Vagina (tissue), 2 donors: ENCODE measurements around the gene SYT12.

Experiments used
- POLR2A ChIP-seq, 2 donors: fragments of 450-650 bp; IDR thresholded peaks; one replicate each; pipeline ENCODE4 v1.6.1; 2017; ENCODE audit warnings: antibody characterized with exemption in 2 of 2, mild to moderate bottlenecking in 2 of 2, moderate library complexity in 2 of 2
- POLR2AphosphoS5 ChIP-seq, 2 donors: sonication (generic); formaldehyde crosslinking; IDR thresholded peaks; one replicate each; pipeline ENCODE4 v1.9.0; 2017; ENCODE audit warnings: antibody characterized with exemption in 2 of 2, mild to moderate bottlenecking in 2 of 2, low read depth in 1 of 2; ENCODE audit not compliant: insufficient read depth in 1 of 2
- TF ChIP-seq, protein P1 (sequence below), 3 experiments: fragments of 450-650 bp in 2 of 3; fragments of 200-600 bp in 1 of 3; sonication (generic) in 1 of 3; IDR thresholded peaks; one replicate each; pipeline ENCODE4 v1.5.1; 2017 to 2019; ENCODE audit warnings: antibody characterized with exemption in 3 of 3, mild to moderate bottlenecking in 2 of 3, moderate library complexity in 2 of 3

- TF ChIP-seq POLR2AphosphoS5 (IDR thresholded peaks at IDR 0.05; ENCODE audit: insufficient read depth in 1 of 2, low read depth in 1 of 2): no peak
- TF ChIP-seq, protein P1, sequence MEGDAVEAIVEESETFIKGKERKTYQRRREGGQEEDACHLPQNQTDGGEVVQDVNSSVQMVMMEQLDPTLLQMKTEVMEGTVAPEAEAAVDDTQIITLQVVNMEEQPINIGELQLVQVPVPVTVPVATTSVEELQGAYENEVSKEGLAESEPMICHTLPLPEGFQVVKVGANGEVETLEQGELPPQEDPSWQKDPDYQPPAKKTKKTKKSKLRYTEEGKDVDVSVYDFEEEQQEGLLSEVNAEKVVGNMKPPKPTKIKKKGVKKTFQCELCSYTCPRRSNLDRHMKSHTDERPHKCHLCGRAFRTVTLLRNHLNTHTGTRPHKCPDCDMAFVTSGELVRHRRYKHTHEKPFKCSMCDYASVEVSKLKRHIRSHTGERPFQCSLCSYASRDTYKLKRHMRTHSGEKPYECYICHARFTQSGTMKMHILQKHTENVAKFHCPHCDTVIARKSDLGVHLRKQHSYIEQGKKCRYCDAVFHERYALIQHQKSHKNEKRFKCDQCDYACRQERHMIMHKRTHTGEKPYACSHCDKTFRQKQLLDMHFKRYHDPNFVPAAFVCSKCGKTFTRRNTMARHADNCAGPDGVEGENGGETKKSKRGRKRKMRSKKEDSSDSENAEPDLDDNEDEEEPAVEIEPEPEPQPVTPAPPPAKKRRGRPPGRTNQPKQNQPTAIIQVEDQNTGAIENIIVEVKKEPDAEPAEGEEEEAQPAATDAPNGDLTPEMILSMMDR (IDR thresholded peaks at IDR 0.05): no peak
- TF ChIP-seq POLR2A (IDR thresholded peaks at IDR 0.05): no peak
These were observed 30.0 kb downstream of the SYT12 start for GRCh38 chr11:67052891-67053290.
